BJ (cell line): ENCODE results near the gene KCNIP3. TPM values are rescaled to one million over a fixed set of nuclear protein-coding genes. Genes with fewer than 3 reads are reported as not detected.

Experiments used
- CTCF ChIA-PET: fragments of 350-600 bp; formaldehyde crosslinking; extraction: SDS; loops from one replicate; lab custom pipeline; 2021; ENCODE audit warnings: antibody characterized with exemption, inconsistent platforms; lab: Yijun Ruan, JAX
- POLR2A ChIA-PET: fragments of 300-600 bp; sonication (Branson Sonifier 250); formaldehyde crosslinking; extraction: SDS; loops from one replicate; lab custom pipeline; 2021; ENCODE audit warnings: antibody characterized with exemption; lab: Charles Lee
- DNase-seq: peaks from one replicate; pipeline ENCODE4 v3.0.0-alpha.2; 2011; ENCODE audit warnings: low read depth
- H3K27me3 ChIP-seq: 2 replicates; pipeline ENCODE4 v1.6.0; 2011; ENCODE audit warnings: low read length; ENCODE audit not compliant: control insufficient read depth, insufficient read depth
- H3K36me3 ChIP-seq: 2 replicates; pipeline ENCODE4 v1.5.1; 2011; ENCODE audit warnings: low read length; ENCODE audit not compliant: control insufficient read depth, insufficient read depth
- H3K4me3 ChIP-seq: 2 replicates; pipeline ENCODE4 v1.5.1; 2011; ENCODE audit warnings: low read depth, mild to moderate bottlenecking, control low read depth, low read length
- CTCF ChIP-seq: IDR thresholded peaks from 2 replicates; pipeline ENCODE4 v1.5.1; 2011; ENCODE audit warnings: low read depth, mild to moderate bottlenecking, control low read depth, inconsistent platforms, low read length, moderate library complexity; ENCODE audit not compliant: insufficient read depth
- polyA plus RNA-seq: library from polyadenylated mRNA; depleted of rRNA; stranded (reverse); fragments of >200 nt; gene quantifications from 2 replicates; pipeline ENCODE4 v1.2.3, GENCODE V29; 2011

The KCNIP3 gene
- polyA plus RNA-seq, 1 experiment: 4.1 TPM

- no peak for TF ChIP-seq CTCF
- ChIA-PET POLR2A (no interaction called here), CTCF (interaction anchor here (0.7 to 4.4 kb wide), 2 partner anchors 9 to 53 kb away, joined by 3 to 31 read pairs; no protein-coding TSS in a partner anchor)
- no peak for DNase-seq
- Histone ChIP-seq H3K4me3 (no peak overlapping the region), H3K27me3 (no peaks in the 10 kb centered on the region; the same call in none of the 2 replicates), H3K36me3 (no peaks in the 10 kb centered on the region)
Observed at GRCh38 chr2:95336406-95336805, 39.3 kb downstream of the KCNIP3 start.

- Histone ChIP-seq H3K4me3 (no peak overlapping the region), H3K36me3 (no peaks in the 10 kb centered on the region), H3K27me3 (peaks cover 1% of the 10 kb centered on the region)
- ChIA-PET POLR2A (no interaction called here), CTCF (interaction anchor here (0.6 to 1.1 kb wide), 2 partner anchors 8 to 1156 kb away, joined by 3 read pairs; no protein-coding TSS in a partner anchor)
- no peak for DNase-seq
- TF ChIP-seq CTCF: no peak
Observed at GRCh38 chr2:95337829-95338228, 40.7 kb downstream of the KCNIP3 start.

- Histone ChIP-seq H3K36me3 (no peaks in the 10 kb centered on the region), H3K4me3 (no peak overlapping the region), H3K27me3 (peaks cover 1% of the 10 kb centered on the region)
- ChIA-PET CTCF (interaction anchor here (0.8 to 1.4 kb wide), 4 partner anchors 8 to 111 kb away, joined by 3 to 5 read pairs (median 4); no protein-coding TSS in a partner anchor), POLR2A (no interaction called here)
- TF ChIP-seq CTCF: no peak
- DNase-seq: no peak
Observed at GRCh38 chr2:95342556-95343320, 45.6 kb downstream of the KCNIP3 start.

GRCh38 chr2:95343429-95344214, 46.5 kb downstream of the KCNIP3 start:
- CTCF ChIA-PET: interaction anchor here (0.8 to 2.5 kb wide), 8 partner anchors 9 to 112 kb away, joined by 3 to 38 read pairs (median 12); partner anchors contain the start of gene FAHD2A

More at GRCh38 chr2:95343429-95344214, 46.5 kb downstream of the KCNIP3 start:
- no peak for DNase-seq
- Histone ChIP-seq H3K27me3 (peaks cover 1% of the 10 kb centered on the region), H3K4me3 (no peak overlapping the region), H3K36me3 (no peaks in the 10 kb centered on the region)
- no peak for TF ChIP-seq CTCF
- POLR2A ChIA-PET: no interaction called here
